ENCODE measurements around the gene TMEM109.
A peak's percentile ranks its signal among the peaks of the same experiment; 100 is the strongest.

TMEM109 gene

DNA sequence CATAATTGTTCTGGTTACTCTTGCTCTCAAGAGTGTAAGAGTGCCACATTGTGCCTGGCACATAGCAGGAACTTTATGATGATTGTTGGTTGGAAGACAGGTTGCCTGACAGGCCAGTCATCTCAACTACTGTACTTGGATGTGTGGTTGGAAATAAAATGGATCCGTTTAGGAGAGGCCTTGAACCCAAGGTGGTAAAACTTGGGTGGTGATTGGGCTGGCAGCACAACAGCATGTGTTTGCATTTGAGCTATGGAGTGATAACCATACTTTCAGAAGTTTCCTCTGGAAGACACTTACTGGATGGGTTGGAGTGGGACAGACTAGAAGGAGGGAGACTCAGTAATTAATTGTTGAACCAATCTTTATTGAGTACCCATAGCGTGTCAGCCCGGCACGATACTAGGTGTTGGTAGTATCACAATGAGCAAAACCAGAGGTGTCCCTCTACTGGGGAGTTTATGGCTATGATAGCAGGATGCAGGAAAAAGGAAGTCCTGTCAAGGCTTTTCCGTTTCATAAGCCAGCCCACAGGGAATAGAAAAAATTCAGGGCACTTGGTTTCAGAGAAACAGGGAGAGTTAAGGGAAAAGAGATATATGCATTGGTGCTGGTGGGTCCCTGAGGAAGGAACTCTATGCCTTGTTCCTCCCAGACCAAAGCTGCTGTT lies 3.1 kb upstream of the TMEM109 start:
- no peak for DNase-seq

DNA sequence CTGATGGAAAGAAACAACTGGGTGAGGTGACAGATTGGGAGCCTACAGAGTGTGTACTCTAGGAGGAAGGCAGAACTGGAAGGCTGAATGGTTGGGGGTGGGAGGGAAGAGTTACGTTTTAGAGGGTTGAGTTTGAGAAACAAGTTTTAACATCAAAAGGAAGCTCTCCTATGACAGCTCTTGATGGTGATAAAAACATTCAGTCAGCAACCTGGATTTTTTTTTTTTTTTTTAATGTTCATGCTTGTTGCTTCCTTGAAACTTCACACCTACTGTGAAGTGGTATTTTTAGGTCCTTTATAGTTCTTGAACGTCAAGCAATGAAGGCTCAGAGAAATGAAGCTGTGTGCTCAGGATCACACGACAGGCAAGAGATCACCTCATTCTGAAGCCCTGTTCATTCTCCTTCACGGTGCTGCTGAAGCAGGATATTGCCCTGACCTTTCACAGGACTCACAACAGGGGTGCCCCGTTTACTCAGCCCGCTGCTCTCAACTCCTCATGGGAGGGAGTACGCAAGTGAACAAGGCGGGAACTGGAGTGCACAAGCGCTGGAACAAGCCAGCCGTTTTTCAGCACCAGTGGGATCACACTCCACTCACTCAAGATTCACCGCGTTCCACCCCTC lies 1.6 kb upstream of the TMEM109 start:
- no peak for DNase-seq

DNA sequence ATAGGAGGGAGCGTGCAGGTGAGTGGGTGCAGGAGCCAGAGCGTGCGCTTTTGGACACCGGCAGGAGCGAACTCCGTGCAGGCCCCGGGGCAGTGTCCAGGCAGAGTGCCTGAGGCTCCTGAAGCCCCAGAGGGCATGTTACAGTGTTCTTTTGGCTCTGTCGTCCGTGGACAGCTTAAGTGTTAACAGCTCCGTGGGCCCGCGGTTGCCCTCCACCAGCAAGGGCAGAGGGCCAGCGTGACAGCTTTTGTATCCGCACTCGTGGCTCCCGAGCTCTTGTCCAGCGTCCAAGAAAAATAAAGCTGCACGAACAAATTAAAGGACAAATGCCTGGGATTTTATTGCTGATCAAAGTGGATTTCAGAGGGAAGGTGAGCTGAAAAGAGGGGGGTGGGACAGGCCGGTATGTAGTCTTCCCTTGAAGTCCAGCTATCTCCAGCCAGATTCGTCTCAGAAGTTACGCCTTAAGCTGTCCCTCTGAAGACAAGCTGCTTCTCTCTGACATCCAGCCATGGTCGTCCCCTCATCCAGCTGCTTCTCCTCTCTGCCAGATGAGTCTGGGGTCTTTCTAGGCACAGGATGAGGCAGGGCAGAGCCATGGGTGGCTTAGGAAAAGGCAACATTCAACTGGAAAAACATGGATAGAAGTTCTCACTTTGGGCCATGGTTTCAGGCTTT lies 968 bp upstream of the TMEM109 start:
- no peak for DNase-seq

DNA sequence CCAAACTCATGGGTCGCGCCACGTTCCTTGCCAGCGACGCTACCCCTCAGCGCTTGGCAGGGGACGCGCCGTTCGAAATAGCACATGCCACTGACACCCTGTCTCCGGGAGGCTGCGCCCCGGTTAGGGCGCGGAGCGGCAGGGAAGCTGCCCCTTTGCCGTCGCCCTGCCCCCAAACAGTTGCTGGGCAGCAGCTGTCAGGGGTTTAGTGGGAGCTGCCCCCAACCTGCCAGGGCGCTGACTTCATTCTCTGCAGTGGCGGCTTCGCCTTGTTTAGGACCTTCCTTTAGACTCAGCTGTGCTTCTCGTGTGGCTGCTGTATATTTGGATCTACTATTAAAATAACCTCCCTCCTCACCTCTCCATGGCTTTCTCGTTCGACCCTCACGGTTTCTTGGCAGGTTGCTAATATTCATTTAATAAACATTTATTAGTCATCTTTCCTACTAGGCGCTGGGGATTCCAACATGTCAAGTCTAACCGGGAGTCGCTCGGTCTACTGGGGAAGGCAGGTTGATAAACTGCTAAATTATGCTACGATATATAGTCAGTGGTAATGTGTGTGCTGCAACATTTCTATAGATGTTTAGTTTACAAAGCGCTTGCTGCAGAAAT lies 782 bp downstream of the TMEM109 start:
- no peak for DNase-seq

DNA sequence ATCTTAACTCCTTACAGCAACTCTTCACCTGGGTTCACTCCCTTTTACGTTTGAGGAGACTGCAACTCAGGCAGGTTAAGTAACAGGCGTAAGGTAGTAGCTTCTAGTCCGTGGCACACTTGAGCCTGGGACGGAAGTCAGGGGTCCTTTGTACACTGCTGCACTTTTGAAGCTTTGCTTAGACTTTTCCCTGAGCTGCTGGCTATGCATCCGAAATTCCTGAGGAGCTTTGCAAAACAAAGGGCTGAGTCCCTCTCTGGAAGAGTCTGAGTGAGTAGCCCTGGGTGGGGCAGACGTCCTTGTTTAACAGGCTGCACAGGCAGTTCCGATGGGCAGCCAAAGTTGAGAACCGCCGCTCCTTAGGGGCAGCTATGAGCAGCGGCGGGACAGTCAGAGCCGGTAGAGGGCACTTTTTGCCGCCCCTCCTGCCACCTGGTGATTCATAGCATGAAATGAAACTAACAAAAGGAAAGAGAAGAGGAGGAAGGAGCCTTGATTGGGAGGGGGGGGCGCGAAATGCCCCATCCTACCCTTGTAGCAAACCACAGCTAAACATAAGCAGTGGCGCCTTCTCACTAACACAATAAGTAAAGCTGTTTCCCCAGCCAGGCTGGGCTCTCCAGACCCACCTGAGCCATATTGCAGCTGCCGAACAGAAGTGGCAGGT lies 1.4 kb downstream of the TMEM109 start:
- DNase-seq: peak; percentile 51

DNA sequence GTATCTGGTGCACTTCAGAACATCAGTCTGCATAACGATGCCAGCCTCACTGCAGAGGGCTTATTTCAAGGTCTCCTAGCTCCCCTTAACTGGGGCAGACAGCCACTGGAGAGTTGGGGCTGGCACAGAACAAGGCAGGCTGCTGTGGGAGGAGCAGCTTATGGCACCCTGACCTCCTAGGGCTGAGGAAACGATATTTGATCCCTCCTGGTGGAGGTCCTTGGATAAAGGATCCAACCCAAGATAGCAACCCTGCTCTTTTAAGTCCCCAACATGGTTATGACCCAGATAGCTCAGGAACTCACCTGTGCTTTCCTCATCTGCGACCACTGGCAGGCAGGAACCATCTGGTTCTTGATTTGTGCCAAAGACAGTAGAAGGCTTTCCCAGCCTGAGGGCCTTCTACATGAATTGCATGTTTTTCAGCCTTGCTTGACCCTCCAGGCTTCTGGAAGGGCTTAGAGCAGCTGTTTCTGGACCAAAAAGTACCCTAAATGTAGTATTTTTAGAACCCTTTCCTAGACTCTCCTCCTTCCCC lies 2.8 kb downstream of the TMEM109 start:
- no peak for DNase-seq

DNA sequence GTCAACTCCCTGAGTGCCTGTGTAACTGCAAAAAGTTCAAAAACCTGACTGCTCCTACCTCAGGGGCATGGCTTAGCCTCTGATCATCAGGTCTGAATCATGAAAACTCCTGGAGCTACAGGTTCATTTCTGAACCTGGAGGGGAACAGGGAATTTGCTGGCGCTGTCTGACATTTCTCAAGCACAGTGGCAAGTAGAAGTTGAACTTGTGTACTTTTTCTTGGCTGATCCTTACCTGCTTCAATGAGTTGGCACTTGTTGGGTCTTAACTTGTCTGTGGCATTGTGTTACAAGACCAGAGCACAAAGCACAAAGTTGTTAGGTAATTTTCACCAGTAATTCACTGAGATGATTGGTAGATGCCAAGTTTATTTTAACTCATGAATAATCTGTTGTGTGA lies 3.3 kb downstream of the TMEM109 start:
- DNase-seq: no peak

DNA sequence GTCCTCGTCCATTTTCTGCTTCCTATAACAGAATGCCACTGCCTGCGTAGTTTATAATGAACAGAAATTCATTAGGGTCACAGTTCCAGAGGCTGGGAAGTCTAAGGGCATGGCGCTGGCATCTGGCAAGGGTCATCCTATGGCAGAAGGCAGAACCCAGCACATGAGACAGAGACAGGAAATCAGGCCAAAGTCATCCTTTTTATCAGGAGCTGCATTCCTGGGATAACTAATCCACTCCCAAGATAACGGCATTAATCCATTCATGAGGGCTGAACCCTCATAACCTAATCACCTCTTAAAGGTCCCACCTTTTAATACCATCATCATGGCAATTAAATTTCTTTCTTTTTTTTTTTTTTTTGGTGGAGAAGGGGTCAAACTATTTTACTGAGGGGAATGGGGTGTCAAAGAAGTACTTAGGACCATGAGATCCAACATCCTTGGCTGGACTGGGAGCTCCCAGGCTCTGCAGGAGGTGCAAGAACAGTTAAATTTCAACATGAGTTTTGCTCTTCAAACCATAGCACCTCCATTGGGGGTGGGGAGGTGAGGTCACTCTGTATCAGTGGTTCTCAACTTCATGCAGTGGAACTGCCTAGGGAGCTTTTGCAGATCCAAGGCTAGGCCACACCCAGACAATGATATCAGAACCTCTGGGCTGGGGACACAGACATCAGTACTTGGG lies 4.4 kb downstream of the TMEM109 start:
- no peak for DNase-seq

DNA sequence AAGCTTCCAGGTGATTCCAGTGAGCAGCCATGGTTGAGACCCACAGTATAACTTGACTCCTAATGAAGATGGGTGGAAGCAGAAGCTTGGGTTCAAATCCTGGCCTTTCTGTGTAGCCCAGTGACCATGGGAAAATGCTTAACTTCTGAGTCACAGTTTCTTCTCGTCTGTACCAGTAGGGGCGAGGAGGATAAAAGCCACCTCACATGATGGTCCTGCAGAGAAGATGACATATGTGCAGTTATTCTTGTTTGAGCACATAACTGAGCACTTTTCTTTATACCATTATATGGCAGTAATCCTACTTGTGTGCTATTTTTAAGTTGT lies 4.9 kb downstream of the TMEM109 start:
- DNase-seq: no peak

DNA sequence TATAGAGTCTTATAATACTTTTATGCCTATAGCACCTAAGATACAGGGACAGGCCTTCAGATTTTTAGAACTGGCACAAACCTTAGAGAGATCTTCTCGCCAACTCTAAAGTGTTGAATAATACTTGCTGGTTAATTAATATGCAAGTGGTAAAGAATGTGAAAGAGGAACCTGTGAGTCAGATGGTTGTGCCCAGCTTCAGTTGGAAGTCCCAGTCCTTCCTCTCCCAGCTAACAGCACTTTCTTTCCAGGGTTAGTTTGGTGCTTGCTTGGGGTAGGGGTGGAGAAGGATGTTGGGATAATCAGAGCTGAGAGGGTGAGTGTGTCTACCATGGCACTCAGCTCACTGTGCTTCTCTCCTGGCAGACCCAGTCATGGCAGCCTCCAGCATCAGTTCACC lies 5.4 kb downstream of the TMEM109 start:
- no peak for DNase-seq

DNA sequence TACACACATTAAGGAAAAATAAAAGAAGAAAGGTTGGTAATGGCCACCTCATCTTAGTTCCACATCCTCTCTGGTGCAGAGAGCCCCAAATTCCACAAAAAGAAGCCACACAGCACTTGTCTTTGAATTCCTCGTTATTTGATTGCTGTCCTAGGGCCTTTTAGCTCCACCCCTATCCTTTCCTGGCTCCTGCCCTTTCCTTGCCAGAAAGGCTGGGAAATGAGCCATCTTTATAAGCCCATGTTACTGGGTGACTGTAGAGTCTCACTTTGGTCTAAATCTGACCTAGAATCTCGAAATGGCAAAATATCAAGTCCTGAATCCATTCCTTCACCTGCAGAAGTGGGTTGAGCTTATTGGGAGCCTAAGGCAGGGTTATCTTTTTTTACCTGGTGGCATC lies 6.0 kb downstream of the TMEM109 start:
- no peak for DNase-seq

DNA sequence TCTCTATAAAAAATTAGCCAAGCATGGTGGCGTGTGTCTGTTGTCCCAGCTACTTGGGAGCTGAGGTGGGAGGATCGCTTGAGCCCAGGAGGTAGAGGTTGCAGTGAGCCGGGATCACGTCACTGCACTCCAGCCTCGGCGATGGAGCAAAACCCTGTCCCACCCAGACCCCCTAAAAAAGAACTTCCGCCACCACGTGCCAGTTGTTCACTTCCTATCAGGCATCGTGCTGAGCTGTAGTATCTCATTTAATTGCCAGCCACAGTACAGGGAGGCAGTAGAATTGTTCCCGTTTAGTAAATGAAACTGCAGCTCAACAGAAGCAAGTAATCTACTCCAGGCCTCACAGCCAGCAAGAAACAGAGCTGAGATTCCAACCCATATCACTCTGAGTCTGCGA lies 7.3 kb downstream of the TMEM109 start:
- DNase-seq: no peak

DNA sequence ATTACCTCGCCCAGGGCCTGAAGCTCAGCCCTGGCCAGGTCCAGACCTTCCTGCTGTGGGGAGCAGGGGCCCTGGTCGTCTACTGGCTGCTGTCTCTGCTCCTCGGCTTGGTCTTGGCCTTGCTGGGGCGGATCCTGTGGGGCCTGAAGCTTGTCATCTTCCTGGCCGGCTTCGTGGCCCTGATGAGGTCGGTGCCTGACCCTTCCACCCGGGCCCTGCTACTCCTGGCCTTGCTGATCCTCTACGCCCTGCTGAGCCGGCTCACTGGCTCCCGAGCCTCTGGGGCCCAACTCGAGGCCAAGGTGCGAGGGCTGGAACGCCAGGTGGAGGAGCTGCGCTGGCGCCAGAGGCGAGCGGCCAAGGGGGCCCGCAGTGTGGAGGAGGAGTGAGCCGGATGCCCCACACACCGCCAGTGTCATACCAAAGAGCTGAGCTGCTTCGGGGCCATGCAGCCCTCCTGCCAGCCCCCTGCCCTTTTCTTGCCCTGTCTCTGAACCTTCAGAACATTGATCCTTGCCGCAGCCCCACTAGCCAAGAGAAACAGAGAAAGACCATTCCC lies 7.9 kb downstream of the TMEM109 start:
- DNase-seq: no peak

DNA sequence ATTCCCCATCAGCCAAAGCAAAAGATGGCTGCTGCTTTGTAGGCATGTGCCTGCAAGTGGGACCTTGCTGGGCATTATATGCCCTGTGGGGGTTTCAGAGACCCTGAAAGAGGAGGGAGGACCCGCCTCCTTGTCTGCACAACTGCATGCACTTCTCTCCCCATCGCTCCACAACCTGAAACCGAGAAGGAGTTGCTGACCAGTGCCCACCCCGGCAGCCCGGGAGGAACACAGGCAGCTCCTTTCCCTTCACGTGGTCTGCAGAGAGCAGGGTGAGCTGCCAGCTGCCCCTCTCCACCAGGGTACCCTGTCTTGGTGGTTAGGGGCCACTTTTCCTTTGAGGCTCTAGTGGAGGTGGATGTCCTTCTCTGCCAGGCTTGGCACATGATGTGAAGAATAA lies 8.9 kb downstream of the TMEM109 start:
- no peak for DNase-seq

DNA sequence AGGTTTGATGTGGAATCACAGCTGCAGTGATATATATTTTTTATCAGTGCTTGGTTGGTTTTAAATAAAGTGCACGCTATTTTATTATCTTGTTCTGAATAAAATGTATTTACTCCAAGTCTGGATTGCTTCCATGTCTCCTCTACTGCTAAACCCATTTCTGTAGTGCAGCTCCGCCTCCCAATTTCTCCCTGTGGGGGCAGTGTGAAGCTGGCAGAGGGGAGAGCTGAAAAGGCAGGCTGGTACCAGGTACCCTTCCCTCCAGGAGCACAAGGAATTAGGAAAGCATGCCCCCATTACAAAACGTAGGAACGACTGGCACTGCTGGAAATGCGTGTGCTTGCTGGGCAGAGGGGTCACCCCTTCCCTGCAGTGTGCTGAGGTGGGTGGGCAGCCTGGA lies 9.4 kb downstream of the TMEM109 start:
- no peak for DNase-seq

DNA sequence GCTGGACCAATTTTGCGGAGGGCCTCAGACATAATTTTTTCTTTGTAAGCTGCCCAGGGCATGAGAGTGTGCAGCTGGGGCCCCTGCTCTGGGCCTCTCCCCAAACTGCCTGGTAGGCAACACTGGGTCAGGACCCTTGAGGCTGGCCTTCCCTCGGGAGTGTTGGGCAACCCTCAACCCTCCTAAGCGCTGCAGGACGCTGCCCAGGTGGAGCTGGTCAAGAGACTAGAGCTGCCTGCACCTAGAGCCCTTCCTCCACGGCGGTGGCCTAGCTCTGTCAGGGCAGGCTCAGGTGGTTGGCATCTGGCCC lies 9.8 kb downstream of the TMEM109 start:
- DNase-seq: no peak

DNA sequence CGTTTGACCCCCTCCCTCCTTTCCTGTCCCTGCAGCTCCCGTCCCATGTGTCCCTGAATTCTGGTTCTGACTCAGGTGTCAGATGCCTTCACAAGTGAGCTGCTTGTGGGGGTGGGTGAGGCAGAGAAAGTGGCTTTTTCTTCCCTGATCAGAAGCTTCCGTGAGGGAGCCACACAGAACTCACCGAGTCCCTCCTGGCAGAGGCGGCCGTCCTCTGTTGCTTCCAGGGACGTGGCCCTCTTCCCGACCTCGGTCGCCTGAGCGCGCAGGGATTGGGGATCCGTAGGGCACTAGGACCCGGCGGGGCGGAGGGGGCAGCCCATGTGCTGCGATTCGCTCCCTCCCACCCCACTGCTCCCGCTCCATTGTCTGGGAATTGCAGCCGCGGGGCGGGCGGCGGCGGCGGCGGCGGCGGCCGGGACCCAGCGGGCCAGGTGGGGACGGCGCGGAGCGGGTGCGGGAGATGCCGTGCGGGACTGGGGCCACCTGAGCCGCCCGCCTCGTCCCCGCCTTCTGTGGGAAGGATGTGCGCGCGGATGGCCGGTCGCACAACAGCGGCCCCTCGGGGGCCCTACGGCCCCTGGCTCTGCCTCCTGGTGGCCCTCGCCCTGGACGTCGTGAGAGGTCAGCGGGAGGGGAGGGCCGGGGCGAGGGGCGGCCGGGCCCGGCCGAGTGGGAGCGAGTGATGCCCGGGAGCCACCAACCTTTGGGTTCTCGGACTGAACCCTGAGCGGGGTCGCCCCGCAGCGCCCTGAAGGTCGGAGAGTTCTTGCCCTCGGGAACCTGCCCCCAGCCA lies 10.3 kb downstream of the TMEM109 start, which contains the start of gene TMEM132A:
TMEM132A (plus strand) TSS at position 351 of the 796 bp plus-strand sequence; CDS start at position 525, 174 bp downstream.
- no peak for DNase-seq

DNA sequence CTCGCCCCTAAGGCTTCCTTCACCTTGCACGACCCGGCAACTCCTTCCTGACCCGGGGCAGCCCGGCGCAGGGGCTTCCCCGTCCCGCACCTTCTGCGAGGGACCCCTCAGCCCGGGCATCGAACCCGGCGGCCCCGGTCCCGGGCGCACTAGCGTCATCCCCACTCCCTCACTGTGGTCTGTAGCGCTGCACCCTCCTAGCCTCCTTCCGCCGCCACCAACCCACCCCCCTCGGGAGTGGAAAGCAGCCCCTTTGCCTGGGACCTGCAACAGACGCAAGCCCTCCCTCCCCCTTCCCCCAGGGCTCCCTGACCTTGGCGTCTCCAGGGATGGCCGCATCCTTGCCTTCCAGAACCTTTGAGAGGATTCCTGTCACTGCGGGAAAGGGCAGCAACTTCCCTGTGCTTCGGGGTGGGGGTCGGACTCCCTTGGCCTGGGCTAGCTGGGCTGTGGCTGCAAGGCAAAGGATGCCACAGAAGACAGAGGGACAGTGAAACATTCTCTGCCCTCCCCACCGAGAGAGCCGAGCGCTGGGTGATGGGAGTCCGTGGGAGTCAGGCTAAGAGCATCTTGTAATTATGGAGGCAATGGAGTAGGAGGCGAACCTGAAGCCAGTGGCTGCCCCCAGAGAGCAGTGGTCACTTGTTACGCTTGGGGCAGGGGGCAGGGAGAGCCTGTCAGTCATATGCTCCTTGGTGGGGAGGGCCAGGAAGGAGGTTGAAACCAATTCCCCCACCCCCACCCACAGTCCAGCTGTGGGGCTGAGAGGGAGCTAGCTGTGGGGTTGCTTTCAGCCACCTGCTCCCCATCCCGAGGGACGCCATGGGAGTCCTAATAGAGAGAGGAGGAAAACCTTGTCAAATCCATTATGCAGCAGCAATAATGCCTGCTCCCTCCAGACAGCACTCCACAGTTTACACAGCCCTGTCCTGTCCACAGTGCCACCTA lies 11.2 kb downstream of the TMEM109 start:
- no peak for DNase-seq

DNA sequence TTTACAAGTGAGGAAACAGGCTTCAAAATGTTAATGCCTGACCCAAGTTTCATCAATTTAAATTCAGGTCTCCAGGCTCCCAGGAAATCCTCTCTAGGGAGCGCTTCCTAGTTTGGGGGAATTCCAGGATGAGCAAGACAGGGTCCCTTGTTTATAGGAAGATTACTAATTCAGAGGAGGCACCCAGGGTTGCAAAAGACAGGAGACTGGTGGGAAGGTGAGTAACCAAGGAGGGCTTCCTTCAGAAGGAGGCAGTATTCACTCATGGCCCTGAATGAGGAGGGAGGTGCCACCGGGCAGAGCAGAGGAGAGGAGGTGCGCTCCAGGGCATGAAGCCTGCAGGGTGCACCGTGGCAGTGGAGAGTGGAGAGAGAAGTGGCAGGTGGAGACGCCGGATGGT lies 11.9 kb downstream of the TMEM109 start:
- DNase-seq: no peak

DNA sequence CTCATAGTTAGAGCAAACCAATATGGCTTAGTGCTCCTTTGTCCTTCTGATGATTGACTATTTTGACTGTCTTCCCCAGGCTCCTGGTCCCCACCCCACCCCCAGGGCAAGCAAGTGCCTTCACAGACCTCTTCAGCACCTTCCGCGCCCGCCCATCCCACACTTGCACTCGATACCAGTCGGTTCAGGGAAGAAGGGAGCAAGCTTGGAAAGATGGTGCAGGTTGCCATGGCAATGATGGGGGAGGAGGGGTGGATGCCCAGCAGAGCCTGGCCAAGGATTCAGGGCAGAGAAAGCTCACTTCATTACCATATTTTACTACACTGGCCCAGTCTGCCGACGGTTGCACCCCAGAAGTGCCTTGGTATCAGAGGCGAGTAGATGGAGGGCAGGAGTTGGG lies 12.5 kb downstream of the TMEM109 start:
- no peak for DNase-seq
